Measurements from ENCODE around the gene LGMN. TPM values are rescaled to one million over a fixed set of nuclear protein-coding genes. Genes with fewer than 3 reads are reported as not detected.

Gene LGMN
- total and polyA plus RNA-seq, 2 of the 13 experiments (the other 11 are each of a cell fraction or from before 2014, with no cell fraction given) = 28.9 to 76.4 TPM

- TF ChIP-seq, protein P1, sequence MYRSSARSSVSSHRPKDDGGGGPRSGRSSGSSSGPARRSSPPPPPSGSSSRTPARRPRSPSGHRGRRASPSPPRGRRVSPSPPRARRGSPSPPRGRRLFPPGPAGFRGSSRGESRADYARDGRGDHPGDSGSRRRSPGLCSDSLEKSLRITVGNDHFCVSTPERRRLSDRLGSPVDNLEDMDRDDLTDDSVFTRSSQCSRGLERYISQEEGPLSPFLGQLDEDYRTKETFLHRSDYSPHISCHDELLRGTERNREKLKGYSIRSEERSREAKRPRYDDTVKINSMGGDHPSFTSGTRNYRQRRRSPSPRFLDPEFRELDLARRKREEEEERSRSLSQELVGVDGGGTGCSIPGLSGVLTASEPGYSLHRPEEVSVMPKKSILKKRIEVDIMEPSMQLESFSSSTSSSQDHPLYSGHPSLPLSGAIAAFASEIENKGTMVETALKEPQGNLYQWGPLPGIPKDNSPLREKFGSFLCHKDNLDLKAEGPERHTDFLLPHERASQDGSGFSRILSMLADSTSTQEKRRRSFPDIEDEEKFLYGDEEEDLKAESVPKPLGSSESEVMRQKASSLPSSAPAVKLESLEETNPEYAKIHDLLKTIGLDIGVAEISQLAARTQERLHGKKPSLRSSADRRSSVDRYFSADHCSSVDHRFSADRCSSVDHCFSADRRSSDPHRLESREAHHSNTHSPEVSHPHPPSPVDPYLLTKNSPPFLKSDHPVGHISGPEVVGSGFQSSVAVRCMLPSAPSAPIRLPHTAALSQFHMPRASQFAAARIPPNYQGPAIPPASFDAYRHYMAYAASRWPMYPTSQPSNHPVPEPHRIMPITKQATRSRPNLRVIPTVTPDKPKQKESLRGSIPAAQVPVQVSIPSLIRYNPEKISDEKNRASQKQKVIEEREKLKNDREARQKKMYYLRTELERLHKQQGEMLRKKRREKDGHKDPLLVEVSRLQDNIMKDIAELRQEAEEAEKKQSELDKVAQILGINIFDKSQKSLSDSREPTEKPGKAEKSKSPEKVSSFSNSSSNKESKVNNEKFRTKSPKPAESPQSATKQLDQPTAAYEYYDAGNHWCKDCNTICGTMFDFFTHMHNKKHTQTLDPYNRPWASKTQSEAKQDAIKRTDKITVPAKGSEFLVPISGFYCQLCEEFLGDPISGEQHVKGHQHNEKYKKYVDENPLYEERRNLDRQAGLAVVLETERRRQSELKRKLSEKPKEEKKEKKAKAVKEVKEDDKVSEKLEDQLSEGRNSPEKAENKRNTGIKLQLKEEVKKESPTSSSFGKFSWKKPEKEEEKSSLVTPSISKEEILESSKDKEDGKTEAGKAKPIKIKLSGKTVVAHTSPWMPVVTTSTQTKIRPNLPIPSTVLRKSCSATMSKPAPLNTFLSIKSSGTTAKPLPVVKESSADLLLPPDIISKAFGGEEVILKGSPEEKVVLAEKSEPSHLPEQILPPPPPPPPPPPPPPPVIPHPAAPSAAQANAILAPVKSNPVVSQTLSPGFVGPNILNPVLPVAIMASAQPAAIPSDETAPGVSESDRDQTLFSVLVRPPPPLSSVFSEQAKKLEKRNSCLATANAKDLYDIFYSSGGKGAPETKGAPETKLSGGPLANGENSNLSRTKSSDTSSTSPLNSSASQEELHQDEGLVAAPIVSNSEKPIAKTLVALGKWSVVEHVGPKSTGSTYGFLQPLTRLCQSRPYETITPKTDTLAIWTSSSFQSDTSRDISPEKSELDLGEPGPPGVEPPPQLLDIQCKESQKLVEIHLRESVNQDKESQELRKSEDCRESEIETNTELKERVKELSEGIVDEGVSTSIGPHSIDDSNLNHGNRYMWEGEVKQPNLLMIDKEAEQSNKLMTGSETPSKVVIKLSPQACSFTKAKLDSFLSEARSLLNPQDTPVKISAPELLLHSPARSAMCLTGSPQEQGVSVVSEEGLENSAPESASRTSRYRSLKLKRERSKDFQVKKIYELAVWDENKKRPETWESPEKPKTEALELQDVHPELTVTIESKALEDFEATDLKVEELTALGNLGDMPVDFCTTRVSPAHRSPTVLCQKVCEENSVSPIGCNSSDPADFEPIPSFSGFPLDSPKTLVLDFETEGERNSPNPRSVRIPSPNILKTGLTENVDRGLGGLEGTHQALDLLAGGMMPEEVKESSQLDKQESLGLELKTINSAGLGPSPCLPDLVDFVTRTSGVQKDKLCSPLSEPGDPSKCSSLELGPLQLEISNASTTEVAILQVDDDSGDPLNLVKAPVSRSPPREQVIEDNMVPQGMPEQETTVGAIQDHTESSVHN (CRISPR knock-in tag; IDR thresholded peaks at IDR 0.05) = no peak
Measured at GRCh38 chr14:92785667-92786426, 37.4 kb upstream of the LGMN start (continued).
